Placental epithelial cell (primary cell): ENCODE results near the gene OR51E1. TPM values are rescaled to one million over a fixed set of nuclear protein-coding genes. Genes with fewer than 3 reads are reported as not detected.

Experiments
- total RNA-seq: library from RNA; depleted of rRNA; stranded (reverse); fragments of >200 nt; gene quantifications from 2 replicates; pipeline ENCODE4 v1.2.3, GENCODE V29; 2012

Gene OR51E1, protein sequence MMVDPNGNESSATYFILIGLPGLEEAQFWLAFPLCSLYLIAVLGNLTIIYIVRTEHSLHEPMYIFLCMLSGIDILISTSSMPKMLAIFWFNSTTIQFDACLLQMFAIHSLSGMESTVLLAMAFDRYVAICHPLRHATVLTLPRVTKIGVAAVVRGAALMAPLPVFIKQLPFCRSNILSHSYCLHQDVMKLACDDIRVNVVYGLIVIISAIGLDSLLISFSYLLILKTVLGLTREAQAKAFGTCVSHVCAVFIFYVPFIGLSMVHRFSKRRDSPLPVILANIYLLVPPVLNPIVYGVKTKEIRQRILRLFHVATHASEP
- not detected in 2 replicates for total RNA-seq

DNA sequence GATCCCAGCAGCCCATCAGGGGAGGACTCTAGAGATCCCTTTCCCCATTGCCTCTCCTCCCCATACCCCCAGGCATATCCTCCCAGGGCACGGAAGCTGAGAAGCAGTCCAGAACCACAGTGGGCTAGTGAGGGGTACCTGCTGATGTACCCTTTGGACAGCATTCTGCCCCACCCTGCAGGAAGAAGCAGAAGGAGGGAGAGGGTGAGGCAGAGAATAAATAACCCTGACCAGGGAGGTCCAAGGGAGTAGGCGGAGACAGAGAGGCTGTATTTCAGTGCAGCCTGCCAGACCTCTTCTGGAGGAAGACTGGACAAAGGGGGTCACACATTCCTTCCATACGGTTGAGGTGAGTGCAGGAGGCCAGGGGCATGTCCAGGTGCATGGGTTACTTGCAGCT lies at the start of gene OR51E1:
TSS of gene OR51E1 (plus strand) at position 301 of the 400 bp plus-strand sequence. CDS start 8,545 bp downstream, outside the sequence.

DNA sequence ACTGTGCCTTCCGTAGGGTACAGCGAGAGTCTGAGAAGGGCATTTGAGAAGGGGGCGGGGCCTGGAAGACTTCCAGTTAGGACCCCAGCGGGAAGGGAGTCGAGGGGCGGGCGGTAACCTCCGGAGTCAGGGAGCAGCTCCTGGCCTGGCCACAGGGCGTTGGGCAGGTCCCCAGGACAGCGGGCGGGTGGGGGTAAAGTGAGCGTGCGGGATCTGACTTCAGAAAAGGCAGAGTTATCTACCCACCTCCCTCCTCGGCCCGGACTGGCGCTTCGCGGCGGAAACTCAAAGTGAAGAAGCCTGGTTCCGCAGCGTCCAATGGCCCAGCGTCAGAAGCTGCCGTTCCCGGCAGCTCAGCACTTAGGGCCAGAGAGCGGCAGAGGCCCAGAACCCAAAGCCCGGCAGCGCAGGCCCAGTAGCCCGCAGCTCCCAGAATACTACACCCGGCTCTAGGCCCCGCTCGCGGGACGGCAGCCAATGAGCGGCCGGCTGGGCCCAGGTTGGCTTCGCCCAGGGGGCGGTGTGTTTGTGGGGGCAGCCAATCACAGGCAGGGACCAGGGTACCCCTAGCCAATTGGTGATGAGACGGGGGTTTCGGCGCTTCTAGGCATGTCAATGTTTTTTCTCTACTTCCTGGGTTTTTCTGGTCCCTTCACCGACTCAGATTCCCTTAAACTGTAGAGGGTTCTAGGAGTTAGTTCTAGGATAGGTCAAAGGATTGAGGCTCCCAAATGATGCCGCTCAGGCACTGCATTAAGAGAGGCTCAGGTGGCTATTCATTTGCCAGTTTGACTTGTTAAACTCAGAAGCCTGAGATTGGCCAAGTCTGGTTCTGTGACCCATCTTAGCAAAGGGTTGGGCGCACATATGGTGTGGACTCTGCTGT lies 35.8 kb upstream of the OR51E1 start, which contains the start of gene TRIM68:
TSS of gene TRIM68 (minus strand) at position 451 of the 886 bp plus-strand sequence. CDS start 2,727 bp downstream, outside the sequence.

DNA sequence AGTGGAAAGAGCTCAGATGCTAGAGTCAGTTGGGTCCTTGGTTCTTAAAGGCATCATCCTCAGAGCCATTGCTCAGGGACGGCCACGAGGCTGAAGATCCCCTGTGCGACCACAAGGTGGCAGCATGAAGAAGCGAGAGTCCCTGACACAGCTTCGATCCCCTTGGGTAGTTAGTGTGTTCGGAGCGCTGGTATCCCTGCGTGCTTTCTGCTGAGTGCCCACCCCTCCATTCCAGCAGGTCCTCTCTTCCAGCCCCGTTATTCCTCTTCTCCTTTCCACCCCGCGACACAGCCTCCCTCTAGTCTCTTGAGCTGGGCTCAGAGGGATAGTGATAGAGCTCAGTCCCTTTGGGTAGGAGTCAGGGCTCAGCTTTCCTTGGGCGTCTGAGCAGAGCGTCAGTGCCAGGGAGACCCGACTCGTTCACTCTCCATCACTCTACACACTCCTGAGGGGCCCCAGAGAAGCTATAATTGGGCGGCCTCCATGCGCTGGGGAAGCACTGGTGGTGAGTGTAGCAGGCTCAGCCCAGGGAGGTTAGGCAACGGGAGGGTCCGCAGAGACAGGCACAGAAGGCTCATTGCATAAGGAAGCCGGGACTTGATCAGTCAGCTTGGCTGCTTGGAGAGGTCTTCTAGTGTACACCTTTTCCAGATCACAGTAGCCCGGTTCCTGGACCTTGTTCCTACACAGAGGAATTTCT lies 6.7 kb upstream of the OR51E1 start, which contains the start of gene OR51D1:
TSS of gene OR51D1 (plus strand) at position 516 of the 700 bp plus-strand sequence. CDS start 2,314 bp downstream, outside the sequence.

DNA sequence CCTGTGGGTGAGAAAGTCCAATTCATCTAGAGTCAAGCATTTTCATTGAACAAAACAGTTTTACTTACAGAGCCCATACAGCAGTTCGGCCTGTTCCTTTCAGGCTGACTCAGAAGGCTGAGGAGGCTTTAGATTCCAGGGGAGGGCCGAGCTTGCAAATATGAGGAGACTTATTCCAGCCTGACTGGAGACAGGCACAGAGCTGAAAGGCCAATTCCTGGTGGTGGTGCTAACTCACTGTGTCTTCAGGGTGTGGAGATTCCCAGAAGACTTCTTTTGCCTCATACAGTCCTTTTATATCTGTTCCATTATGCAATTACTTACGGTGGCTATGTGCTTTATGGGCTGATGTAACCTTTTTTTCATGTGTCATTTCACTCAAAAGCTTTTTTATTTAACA lies 53.8 kb downstream of the OR51E1 start, which contains the start of gene OR51E2:
TSS of gene OR51E2 (minus strand) at position 269 of the 400 bp plus-strand sequence. CDS start 15,142 bp downstream, outside the sequence.

DNA sequence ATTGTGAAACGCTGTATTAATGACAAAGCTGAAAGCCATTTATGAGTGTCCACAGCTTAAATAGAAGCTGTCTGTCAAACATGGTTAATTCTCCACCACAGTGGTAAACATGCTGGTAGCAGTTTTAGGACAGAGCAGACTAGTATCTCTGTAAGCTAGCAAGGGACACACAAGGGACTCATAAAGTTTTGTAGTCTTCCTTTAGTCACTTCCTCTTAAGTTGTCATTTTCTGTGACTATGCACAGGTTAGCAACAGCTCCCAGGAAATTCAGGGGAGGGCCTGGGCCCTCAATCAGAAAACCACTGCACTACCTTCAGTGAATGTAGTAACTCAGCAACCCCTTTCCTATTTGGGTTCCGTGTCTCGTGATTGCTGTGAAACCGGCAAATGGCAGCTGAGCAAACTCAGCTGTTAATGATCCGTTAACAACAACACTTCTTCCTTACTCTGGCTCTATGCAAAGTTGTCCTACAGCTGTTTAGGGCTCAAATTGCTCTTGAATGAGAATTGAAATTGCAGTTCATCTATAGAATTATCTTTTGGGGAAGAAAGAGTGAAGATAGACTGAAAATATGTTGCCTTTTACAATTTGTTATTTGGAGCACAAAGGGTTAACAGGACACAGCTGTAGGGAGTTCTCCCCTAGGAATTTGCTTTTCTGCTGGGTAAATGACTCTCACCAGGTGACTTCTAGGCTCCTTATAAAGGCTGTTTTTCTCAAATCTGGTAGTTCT lies 60.4 kb downstream of the OR51E1 start, which contains the start of gene MMP26:
TSS of gene MMP26 (plus strand) at position 731 of the 736 bp plus-strand sequence.

Other genes with a start within 250 kb of the OR51E1 start
- 0.11 TPM in 1 of 2 replicates, not detected in the other for gene OR52K2, start 194.7 kb upstream of the OR51E1 start, total RNA-seq
- under 0.01 and 0.33 TPM in 2 replicates for gene OR52K1, start 161.3 kb upstream of the OR51E1 start, total RNA-seq
- gene OR52M1, start 98.8 kb upstream of the OR51E1 start, total RNA-seq, result not detected in 2 replicates
- gene OR52I2, start 62.2 kb upstream of the OR51E1 start, total RNA-seq, result not detected in 2 replicates
- not detected in 2 replicates for gene OR52I1, start 49.9 kb upstream of the OR51E1 start, total RNA-seq
- 13.1 and 16.5 TPM in 2 replicates for gene TRIM68, start 35.8 kb upstream of the OR51E1 start, total RNA-seq
- not detected in 2 replicates for gene OR51D1, start 6.5 kb upstream of the OR51E1 start, total RNA-seq
- not detected in 2 replicates for gene OR51E2, start 53.9 kb downstream of the OR51E1 start, total RNA-seq
- not detected in 2 replicates for gene MMP26, start 60.8 kb downstream of the OR51E1 start, total RNA-seq
- not detected in 2 replicates for gene OR51F1, start 126.0 kb downstream of the OR51E1 start, total RNA-seq
- not detected in 2 replicates for gene OR52R1, start 160.4 kb downstream of the OR51E1 start, total RNA-seq
- gene OR51F2, start 177.3 kb downstream of the OR51E1 start, total RNA-seq, result not detected in 2 replicates
- not detected in 2 replicates for gene OR51S1, start 205.2 kb downstream of the OR51E1 start, total RNA-seq
- not detected in 2 replicates for gene OR51T1, start 237.9 kb downstream of the OR51E1 start, total RNA-seq